Stomach (tissue), 4 donors: ENCODE results near the gene KNG1.

Source experiments
- POLR2AphosphoS5 ChIP-seq, 3 donors: sonication (generic); formaldehyde crosslinking; IDR thresholded peaks; one replicate each; pipeline ENCODE4 v1.6.1; 2016; ENCODE audit warnings: antibody characterized with exemption in 3 of 3
- TF ChIP-seq, protein P1 (sequence below), 7 experiments: fragments of 450-650 bp in 4 of 7; fragments of 200-600 bp in 3 of 7; sonication (generic) in 3 of 7; IDR thresholded peaks; one replicate each; pipeline ENCODE4 v1.5.1; 2016 to 2019; ENCODE audit warnings: antibody characterized with exemption in 7 of 7, control low read depth in 2 of 7, mild to moderate bottlenecking in 1 of 7

DNA sequence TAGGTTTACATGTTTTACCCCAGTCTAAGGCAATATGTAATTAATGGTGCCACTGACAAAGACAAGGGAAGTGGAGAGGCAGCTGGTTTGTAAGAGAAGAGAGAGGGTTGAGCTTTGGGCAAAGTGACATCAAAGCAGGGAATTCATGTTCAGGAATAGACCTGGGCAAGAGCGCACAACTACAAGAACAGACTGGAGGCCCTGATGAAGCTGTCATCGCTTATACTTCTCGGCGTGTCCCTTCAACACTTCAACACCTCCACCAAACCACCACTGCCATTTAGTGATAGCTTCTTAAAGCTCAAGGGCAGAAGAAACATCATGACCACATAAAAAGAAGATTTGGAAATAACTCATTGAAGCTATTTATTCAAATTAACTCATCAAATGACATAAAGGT lies 19.6 kb upstream of the KNG1 start:
- TF ChIP-seq POLR2AphosphoS5 (IDR thresholded peaks at IDR 0.05), result no peak
- TF ChIP-seq, protein P1, sequence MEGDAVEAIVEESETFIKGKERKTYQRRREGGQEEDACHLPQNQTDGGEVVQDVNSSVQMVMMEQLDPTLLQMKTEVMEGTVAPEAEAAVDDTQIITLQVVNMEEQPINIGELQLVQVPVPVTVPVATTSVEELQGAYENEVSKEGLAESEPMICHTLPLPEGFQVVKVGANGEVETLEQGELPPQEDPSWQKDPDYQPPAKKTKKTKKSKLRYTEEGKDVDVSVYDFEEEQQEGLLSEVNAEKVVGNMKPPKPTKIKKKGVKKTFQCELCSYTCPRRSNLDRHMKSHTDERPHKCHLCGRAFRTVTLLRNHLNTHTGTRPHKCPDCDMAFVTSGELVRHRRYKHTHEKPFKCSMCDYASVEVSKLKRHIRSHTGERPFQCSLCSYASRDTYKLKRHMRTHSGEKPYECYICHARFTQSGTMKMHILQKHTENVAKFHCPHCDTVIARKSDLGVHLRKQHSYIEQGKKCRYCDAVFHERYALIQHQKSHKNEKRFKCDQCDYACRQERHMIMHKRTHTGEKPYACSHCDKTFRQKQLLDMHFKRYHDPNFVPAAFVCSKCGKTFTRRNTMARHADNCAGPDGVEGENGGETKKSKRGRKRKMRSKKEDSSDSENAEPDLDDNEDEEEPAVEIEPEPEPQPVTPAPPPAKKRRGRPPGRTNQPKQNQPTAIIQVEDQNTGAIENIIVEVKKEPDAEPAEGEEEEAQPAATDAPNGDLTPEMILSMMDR (IDR thresholded peaks at IDR 0.05), result no peak
